Measurements from ENCODE around the gene TMEM205.
"Not testable (repeated sequence)": the region's sequence is repeated elsewhere in the genome, so short reads cannot be mapped to it uniquely, and the experiment has no call there.

The TMEM205 gene

DNA sequence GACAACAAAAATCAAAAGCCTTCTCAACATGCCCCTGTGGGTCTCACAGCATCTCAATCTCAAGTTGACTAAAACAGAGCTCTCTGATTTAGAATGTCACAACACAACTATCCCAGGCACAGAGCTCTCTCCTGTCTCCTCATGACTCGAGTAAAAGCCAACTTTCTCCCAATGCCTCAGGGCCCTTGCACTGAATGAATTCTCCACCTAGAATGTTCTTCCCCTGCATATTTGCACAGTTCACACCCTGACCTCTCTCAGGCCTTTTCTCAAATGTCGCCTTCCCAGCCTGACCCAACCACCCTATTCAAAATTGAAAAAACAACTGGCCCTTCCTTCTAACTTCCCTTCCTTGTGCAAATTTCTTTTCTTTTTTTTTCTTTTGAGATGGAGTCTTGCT is 24.7 kb upstream of the TMEM205 start:
- no peak for DNase-seq

DNA sequence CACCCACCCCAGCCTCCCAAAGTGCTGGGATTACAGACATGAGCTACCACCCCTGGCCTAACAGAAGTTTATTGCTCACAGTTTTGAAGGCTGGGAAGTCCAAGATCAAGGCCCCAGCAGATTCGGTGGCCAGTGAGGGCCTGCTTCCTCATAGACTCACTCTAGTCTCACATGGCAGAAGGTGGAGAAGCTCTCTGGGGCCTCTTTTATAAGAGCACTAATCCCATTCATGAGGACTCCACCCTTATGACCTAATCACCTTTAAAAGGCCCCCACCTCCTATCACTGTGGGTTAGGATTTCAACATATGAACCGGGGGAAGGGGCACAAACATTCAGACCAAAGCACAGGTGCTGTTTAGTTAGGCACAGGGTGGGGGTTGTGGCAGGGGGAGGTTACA is 21.5 kb upstream of the TMEM205 start:
- DNase-seq: no peak

GRCh38 chr19:11365557-11366117 is 19.6 kb upstream of the TMEM205 start:
- no peak for DNase-seq

- DNase-seq: no peak
These were observed 18.9 kb upstream of the TMEM205 start for GRCh38 chr19:11364935-11365334.

GRCh38 chr19:11364296-11364904 is 18.3 kb upstream of the TMEM205 start:
- DNase-seq: no peak

GRCh38 chr19:11363881-11364280 is 17.8 kb upstream of the TMEM205 start:
- DNase-seq: no peak

DNA sequence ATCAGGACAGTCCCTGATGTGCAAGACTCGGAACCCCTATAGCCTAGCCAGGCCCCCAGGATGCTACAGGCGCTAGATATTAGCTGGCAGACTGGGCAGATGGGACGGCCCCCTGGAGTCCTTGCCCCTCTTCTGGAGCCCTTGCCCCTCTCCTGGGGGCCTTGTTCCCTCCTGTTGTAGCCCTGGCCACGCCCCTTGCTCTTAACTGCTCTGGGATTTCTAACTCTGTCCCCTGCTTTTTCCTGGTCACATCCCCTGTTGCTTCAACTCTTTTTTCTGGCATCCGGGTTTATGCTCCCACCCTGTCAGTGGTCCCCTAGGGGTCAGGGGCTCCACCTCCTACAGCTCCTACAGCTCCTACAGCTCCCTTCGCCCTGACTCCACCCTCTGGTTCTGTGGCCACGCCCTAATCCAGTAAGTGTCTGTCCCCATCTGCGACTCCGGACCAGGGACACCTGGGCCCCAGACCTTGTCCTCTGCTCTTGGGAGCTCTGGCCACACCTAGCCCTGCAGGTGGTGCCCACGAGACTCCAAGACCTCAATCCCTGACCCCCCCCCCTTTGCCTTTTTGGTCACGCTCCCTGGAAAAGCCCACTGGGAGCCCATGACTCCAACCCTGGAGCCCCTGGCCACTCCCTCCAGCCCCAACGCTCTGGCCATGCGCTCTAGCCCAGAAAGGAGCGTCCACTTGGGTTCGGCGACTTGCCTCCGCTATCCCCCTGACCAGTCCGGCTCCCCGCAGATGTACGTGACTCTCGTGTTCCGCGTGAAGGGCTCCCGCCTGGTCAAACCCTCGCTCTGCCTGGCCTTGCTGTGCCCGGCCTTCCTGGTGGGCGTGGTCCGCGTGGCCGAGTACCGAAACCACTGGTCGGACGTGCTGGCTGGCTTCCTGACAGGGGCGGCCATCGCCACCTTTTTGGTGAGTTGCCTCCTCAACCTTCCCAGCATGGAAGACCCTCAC is 16.0 kb upstream of the TMEM205 start:
- no peak for DNase-seq

GRCh38 chr19:11361037-11361770 is 15.1 kb upstream of the TMEM205 start:
- no peak for DNase-seq

- no peak for DNase-seq
These were observed 13.4 kb upstream of the TMEM205 start for GRCh38 chr19:11359421-11359820.

- no peak for DNase-seq
These were observed 10.8 kb upstream of the TMEM205 start for GRCh38 chr19:11356676-11357550.

GRCh38 chr19:11356074-11356397 is 10.0 kb upstream of the TMEM205 start:
- no peak for DNase-seq

- peak; percentile 60 to 83 for DNase-seq
These were observed 9.3 kb upstream of the TMEM205 start, which contains the start of gene PLPPR2 for GRCh38 chr19:11355160-11356073. Gene PLPPR2, plus strand, starts transcription at chr19:11355432. Its CDS starts 2,242 bp downstream, at chr19:11357674.

GRCh38 chr19:11354102-11354501 is 8.0 kb upstream of the TMEM205 start:
- DNase-seq: not testable (repeated sequence)

- no peak for DNase-seq
These were observed 3.1 kb upstream of the TMEM205 start for GRCh38 chr19:11349171-11349570.

DNA sequence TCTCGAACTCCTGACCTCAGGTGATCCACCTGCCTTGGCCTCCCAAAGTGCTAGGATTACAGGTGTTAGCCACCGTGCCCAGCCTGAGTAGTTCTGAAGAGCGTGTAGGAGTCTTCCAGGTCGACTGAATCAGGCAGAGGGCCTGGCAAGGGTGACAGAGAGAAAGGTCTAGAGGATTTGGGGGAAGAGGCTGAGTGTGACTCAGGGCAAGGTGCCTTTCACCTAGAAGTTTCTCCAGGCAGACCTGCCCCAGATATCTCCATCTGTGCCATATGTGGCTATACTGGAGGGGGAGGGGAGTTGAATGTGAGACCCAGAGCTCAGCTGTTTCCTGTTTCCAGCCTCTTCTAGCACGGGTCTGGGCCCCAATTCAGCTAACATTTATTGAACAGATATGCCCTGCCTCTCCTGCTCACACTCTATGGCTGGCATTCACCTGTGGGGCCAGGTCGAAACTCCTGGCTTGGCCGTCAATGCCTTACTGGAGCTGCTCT is 1.5 kb upstream of the TMEM205 start:
- no peak for DNase-seq

DNA sequence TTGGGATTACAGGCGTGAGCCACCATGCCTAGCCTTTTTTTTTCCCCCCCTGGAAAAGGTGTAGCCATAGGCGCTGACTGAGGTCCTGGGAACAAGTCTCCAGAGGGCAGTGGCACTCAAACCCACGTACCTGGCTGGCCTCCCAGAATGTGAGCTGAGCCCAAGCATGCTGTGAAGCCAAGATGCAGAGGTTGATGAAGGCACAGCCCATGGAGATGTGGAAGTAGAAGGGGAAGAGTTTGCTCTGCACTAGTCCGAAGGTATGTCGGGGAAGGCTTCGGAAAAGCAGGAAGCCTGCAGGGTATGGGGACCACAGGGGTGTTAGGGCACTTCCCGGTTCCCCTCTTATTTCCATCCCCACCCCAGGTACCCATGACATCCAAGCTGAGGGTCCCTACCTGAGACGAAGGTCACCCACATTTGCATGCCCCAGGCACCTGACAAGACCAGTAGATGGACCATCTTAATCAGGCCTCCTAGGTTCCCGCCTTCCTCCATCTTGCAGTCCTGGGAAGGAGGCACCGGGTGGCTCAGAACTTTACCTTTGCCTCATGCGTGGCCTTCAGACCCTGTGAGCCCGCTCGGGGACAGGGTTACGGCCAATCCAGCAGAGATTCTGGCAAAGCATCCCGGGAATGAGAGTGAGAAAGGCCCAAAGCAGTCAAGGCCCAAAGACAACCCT is 805 bp downstream of the TMEM205 start:
- no peak for DNase-seq

GRCh38 chr19:11342429-11342828 is 3.6 kb downstream of the TMEM205 start:
- DNase-seq: no peak

DNA sequence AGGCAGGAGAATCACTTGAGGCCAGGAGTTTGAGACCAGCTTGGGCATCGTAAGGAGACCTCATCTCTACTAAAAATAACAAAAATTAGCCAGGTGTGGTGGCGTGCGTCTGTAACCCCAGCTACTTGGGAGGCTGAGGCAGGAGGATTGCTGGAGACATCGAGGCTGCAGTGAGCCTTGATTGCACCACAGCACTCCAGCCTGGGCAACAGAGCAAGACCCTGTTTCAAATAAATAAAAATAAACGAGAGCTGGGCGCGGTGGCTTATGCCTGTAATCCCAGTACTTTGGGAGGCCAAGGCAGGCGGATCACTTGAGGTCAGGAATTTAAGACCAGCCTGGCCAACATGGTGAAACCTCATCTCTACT is 6.0 kb downstream of the TMEM205 start:
- not testable (repeated sequence) for DNase-seq

- DNase-seq: peak; percentile 82 to 90
These were observed 6.6 kb downstream of the TMEM205 start, which contains the start of gene RAB3D for GRCh38 chr19:11339254-11340098. Gene RAB3D, minus strand, starts transcription at chr19:11339657. Its CDS starts 2,258 bp downstream, at chr19:11337399.
